Measurements from ENCODE around the gene PRKD1.

DNA sequence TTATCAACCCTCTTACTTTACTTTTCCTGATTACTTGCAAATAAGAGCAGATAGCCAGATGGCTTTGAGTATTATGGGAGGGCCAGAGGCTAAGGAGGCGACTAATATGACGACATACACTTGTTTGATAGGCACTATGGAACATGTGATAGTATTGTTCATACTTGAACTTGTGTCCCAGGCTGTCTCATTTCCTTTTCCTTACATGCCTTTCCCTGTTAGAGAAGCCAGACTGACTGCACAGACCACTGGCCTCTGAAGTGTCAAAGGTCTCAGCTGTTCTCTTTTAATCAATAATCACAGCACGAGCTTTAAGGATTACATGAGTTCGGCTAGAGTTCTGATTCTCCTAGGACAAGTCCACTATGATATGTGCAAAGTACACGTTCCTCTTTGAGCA lies 326.0 kb downstream of the PRKD1 start:
- TF ChIP-seq YY1 (IDR thresholded peaks at IDR 0.05; ENCODE audit: low read depth, low read length) (no peak), MTA2 (IDR thresholded peaks at IDR 0.05; ENCODE audit: low read depth) (no peak), EZH2 (IDR thresholded peaks at IDR 0.05; ENCODE audit: borderline replicate concordance, control insufficient read depth, low read depth, low read length) (no peak), KDM1A (IDR thresholded peaks at IDR 0.05; ENCODE audit: borderline replicate concordance) (no peak), MXI1 (IDR thresholded peaks at IDR 0.05; ENCODE audit: low read depth, low read length) (no peak), NFIC (IDR thresholded peaks at IDR 0.05; ENCODE audit: low read depth, low read length) (no peak), CREB1 (IDR thresholded peaks at IDR 0.05; ENCODE audit: low read depth) (no peak), CHD4 (IDR thresholded peaks at IDR 0.05) (no peak), JUND (IDR thresholded peaks at IDR 0.05; ENCODE audit: low read depth, low read length) (no peak), IKZF2 (IDR thresholded peaks at IDR 0.05) (no peak)
- TF ChIP-seq, protein P1, sequence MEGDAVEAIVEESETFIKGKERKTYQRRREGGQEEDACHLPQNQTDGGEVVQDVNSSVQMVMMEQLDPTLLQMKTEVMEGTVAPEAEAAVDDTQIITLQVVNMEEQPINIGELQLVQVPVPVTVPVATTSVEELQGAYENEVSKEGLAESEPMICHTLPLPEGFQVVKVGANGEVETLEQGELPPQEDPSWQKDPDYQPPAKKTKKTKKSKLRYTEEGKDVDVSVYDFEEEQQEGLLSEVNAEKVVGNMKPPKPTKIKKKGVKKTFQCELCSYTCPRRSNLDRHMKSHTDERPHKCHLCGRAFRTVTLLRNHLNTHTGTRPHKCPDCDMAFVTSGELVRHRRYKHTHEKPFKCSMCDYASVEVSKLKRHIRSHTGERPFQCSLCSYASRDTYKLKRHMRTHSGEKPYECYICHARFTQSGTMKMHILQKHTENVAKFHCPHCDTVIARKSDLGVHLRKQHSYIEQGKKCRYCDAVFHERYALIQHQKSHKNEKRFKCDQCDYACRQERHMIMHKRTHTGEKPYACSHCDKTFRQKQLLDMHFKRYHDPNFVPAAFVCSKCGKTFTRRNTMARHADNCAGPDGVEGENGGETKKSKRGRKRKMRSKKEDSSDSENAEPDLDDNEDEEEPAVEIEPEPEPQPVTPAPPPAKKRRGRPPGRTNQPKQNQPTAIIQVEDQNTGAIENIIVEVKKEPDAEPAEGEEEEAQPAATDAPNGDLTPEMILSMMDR (IDR thresholded peaks at IDR 0.05 in 2 of 3, conservative IDR thresholded peaks at IDR 0.05 in 1 of 3; ENCODE audit: control insufficient read depth in 2 of 3, extremely low read depth in 1 of 3, insufficient read depth in 1 of 3, low read depth in 3 of 3, low read length in 3 of 3): no peak
- TF ChIP-seq, protein P2, sequence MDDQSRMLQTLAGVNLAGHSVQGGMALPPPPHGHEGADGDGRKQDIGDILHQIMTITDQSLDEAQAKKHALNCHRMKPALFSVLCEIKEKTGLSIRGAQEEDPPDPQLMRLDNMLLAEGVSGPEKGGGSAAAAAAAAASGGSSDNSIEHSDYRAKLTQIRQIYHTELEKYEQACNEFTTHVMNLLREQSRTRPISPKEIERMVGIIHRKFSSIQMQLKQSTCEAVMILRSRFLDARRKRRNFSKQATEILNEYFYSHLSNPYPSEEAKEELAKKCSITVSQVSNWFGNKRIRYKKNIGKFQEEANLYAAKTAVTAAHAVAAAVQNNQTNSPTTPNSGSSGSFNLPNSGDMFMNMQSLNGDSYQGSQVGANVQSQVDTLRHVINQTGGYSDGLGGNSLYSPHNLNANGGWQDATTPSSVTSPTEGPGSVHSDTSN (IDR thresholded peaks at IDR 0.05; ENCODE audit: insufficient replicate concordance, low read depth, low read length): no peak
